ENCODE measurements around the gene RBM26. TPM values are rescaled to one million over a fixed set of nuclear protein-coding genes. Genes with fewer than 3 reads are reported as not detected.

RBM26 gene
- total RNA-seq, 4 donors from 2014 or later: 29.1 to 45.2 (median 39.3) TPM

DNA sequence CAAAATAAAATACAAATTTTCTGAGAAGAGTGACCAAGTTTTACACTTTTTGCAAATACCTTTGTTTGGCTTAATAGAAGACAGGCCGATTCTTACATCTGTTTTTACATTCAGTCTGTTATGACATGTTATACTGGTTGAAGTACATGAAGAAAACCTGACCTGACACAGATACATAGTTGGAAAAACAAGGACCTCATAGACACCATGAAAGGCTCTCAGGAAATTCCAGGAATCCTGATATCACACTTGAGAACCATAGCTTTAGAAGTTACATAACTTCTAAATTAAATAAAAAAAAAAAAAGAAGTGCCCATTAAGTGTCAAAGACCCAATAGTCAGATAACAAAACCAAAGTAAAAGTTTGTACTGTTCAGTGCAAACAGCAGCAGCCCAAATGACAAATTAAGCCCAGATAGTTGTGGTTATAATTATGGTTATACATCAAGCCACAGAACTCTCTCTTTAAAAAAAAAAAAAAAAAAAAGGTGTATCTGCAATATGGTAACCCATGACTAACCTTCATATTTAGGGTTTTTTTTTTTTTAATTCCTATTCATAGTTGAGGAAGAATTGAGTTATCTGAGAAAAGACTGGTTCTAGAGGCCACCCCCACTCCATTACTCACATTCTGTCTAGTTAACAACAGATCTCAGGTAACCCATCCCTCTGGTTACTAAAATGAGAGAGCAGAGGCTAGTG, 19.8 kb downstream of the RBM26 start:
- TF ChIP-seq CTCF (IDR thresholded peaks at IDR 0.05; ENCODE audit: low read depth): no peak

DNA sequence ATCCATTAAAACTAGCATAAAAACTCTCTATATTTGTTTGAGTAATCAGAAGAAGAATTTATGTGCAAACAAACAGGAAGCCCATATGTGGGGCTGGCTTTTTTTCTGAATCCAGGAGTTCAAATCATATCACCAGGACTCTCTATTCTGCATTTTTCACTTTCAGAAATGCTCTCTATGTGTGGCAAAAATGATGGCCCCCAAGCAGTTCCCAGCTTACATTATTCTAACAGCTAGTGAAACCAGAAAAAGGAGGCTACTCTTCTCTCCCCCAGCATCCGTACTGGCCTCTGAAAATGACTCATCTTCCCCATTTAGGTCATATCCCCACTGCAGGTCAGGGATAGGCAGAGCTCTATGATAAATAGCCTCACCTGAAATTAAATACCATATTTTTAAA, 20.4 kb downstream of the RBM26 start:
- no peak for TF ChIP-seq CTCF (IDR thresholded peaks at IDR 0.05; ENCODE audit: low read depth)

DNA sequence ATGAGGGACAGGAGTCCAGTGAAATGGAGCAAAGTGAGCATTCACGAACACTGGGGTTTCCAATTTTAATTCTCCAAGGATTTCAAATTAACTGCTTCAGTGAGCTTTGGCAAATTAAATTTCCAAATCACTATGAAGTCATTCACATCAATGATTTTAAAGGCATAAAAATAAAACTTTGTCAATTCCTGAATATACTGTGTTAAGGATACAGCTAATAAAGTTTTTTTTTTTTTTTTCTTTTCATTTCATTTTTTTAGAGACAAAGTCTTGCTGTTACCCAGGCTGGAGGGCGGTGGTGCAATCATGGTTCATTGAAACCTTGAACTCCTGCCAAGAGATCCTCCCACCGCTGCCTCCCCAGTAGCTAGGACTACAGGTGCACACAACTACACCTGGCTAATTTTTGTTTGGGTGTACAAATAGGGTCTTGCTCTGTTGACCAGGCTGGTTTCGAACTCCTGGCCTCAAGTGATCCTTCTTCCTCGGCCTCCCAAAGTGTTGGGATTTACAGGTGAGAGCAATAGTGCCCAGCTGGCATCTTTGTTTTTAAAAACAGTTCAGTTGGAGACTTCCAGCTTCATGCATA, 21.9 kb downstream of the RBM26 start:
- TF ChIP-seq CTCF (IDR thresholded peaks at IDR 0.05; ENCODE audit: low read depth): no peak

DNA sequence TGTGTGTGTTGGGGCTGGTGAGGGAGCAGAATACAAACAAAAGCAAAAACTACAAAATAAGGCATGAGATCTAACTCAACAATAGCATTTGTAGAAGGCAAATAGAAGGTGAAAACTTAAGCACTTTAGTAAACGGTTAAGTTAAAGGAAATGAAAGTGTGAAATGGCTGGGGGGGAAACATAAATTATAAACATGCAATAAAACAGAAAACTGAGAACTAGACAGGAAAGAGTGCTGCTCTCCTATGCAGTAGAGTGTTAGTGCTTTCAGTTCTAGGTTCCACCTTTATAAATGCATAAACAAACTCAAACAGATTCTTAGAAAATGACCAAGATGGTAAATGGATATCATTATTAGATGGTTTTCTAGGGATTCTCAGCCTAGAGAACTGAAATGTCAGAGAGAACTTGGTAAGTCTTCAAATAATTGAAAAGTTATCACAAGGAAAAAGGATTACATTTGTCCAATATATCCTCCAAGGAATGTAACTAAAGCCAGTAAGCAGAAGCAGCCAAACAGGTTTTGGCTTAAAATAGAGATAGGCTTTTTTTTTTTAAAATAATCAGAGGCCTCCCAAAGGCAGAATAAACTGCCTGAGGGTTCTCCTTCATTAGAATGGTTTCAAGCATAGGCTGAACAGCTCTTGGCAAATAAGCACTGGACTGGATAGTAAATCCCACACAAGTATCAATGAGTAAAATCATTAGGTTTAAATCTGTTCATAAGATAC, 23.3 kb downstream of the RBM26 start:
- no peak for TF ChIP-seq CTCF (IDR thresholded peaks at IDR 0.05; ENCODE audit: low read depth)

GRCh38 chr13:79380997-79381396, 25.1 kb downstream of the RBM26 start:
- no peak for TF ChIP-seq CTCF (IDR thresholded peaks at IDR 0.05; ENCODE audit: low read depth)

DNA sequence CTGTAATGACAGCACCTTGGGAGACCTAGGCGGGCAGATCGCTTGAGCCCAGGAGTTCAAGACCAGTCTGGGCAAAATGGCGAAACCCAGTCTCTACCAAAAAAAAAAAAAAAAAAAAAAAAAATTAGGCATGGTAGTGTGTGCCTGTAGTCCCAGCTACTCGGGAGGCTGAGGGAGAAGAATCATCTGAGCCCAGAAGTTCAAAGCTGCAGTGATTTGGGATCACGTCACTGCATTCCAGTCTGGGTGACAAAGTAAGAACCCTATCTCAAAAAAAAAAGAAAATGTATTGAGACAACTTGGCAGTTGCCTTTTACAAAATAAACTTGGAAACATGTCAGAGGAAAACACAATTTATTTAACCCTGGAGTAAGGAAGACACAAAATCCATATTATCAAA, 26.8 kb downstream of the RBM26 start:
- TF ChIP-seq CTCF (IDR thresholded peaks at IDR 0.05; ENCODE audit: low read depth): no peak

DNA sequence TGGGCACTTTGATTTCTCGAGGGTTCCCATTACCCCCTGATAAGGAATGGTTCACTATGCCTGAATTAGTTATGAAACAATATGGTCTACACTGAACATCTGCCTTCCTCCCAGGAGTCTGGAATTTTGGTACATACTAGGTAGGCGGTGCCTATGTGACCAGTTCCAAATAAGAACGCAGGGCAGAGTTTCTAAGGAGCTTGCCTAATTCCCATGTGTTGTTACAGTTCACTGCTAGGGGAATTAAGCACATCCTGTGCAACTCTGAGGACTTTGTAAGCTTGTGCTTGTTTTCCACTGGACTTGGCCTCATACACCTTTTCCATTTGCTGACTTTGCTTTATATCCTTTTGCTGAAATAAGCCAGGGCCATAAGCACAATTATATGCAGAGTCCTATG, 29.2 kb downstream of the RBM26 start:
- TF ChIP-seq CTCF (IDR thresholded peaks at IDR 0.05; ENCODE audit: low read depth): no peak
